K562 (cell line): Measurements from ENCODE around the gene PRXL2A. TPM values are rescaled to one million over a fixed set of nuclear protein-coding genes. Genes with fewer than 3 reads are reported as not detected.
"Not testable (repeated sequence)": the region's sequence is repeated elsewhere in the genome, so short reads cannot be mapped to it uniquely, and the experiment has no call there.

ENCODE experiments used
- ATAC-seq: fragments of 200-7000 bp; cut with Tn5 transposase; 3 replicates; pipeline ENCODE4 v1.9.1; 2020; ENCODE audit warnings: moderate library complexity
- BruUV-seq: library from RNA; stranded (reverse); fragments of 400-500 nt; replicated peaks from 2 replicates; lab custom pipeline; 2021; lab: Mats Ljungman, UMichigan
- CTCF ChIA-PET: fragments of 300-600 bp; formaldehyde crosslinking; extraction: SDS; loops from one replicate; lab custom pipeline; 2021; ENCODE audit warnings: low intra/inter-chr PET ratio; lab: Yijun Ruan, JAX
- POLR2A ChIA-PET: fragments of 300-600, 350-650 bp; sonication (Branson Sonifier 250); formaldehyde crosslinking; extraction: SDS; loops from one replicate; lab custom pipeline; 2021; ENCODE audit warnings: antibody characterized with exemption, inconsistent platforms; lab: Yijun Ruan, JAX
- DNase-seq, 4 experiments: peaks; one replicate each; pipeline versions ENCODE4 v3.0.0 to v3.0.0-alpha.2; 2011 to 2018; ENCODE audit warnings: low spot score in 3 of 4, mixed read lengths in 3 of 4; ENCODE audit errors: extremely low read depth in 1 of 4
- FAIRE-seq: peaks from 2 replicates; lab custom pipeline; 2011; peaks lifted over from hg19 to GRCh38; lab: Jason Lieb, UNC
- H2AFZ ChIP-seq: 2 replicates; pipeline ENCODE4 v1.6.0; 2011; ENCODE audit warnings: low read depth, low read length, control low read depth, inconsistent platforms
- H3K27ac ChIP-seq: fragments of 200-600 bp; 3 replicates; pipeline ENCODE4 v1.8.0; 2011; ENCODE audit warnings: low read depth, mild to moderate bottlenecking, control low read depth, inconsistent platforms, low read length, moderate library complexity, mixed read lengths; ENCODE audit errors: extremely low read depth
- H3K27me3 ChIP-seq, 2 experiments: fragments of 300-600 bp in 1 of 2; 2 replicates in 1 of 2; 3 replicates in 1 of 2; pipeline versions ENCODE4 v1.6.0 to v1.8.0; 2011; ENCODE audit warnings: inconsistent platforms in 2 of 2, low read length in 2 of 2, mild to moderate bottlenecking in 1 of 2, mixed read lengths in 1 of 2, moderate library complexity in 1 of 2; ENCODE audit not compliant: control insufficient read depth in 2 of 2, insufficient read depth in 2 of 2
- H3K36me3 ChIP-seq: fragments of 300-600 bp; 3 replicates; pipeline ENCODE4 v1.8.0; 2011; ENCODE audit warnings: mild to moderate bottlenecking, low read length, inconsistent platforms; ENCODE audit not compliant: control insufficient read depth, insufficient read depth
- H3K4me1 ChIP-seq, 2 experiments: fragments of 200-600 bp in 1 of 2; replicated peaks in 1 of 2; 2 replicates in 1 of 2; 3 replicates in 1 of 2; pipeline versions ENCODE4 v1.5.1 to v1.8.0; 2011; ENCODE audit warnings: inconsistent platforms in 2 of 2, low read length in 2 of 2, mild to moderate bottlenecking in 1 of 2, mixed read lengths in 1 of 2, moderate library complexity in 1 of 2; ENCODE audit not compliant: control insufficient read depth in 2 of 2, insufficient read depth in 2 of 2
- H3K4me2 ChIP-seq: 2 replicates; pipeline ENCODE4 v1.6.1; 2011; ENCODE audit warnings: low read length, control low read depth, inconsistent platforms, mixed read lengths; ENCODE audit not compliant: insufficient read depth
- H3K4me3 ChIP-seq: fragments of 200-600 bp; sonication (generic), shearing (Covaris generic); 2 replicates; pipeline ENCODE4 v1.5.1; 2016; ENCODE audit warnings: control low read depth, inconsistent platforms
- H3K79me2 ChIP-seq: fragments of 200-600 bp; 3 replicates; pipeline ENCODE4 v1.8.0; 2011; ENCODE audit warnings: low read length, inconsistent platforms; ENCODE audit not compliant: control insufficient read depth, insufficient read depth
- H3K9ac ChIP-seq, 2 experiments: 2 replicates each; pipeline versions ENCODE4 v1.6.0 to v1.6.1; 2011; ENCODE audit warnings: low read depth in 2 of 2, low read length in 2 of 2, control low read depth in 1 of 2, inconsistent platforms in 1 of 2, mild to moderate bottlenecking in 1 of 2, mixed read lengths in 1 of 2; ENCODE audit not compliant: insufficient read depth in 1 of 2
- H3K9me1 ChIP-seq: one replicate; pipeline ENCODE4 v1.6.0; 2011; ENCODE audit warnings: inconsistent platforms, mild to moderate bottlenecking, low read length, moderate library complexity; ENCODE audit not compliant: control insufficient read depth, insufficient read depth
- H3K9me3 ChIP-seq: replicated peaks from 2 replicates; pipeline ENCODE4 v1.5.1; 2011; ENCODE audit warnings: low read depth, low read length, inconsistent platforms; ENCODE audit not compliant: control insufficient read depth, insufficient read depth
- H4K20me1 ChIP-seq: replicated peaks from 2 replicates; pipeline ENCODE4 v1.6.1; 2011; ENCODE audit warnings: low read length, inconsistent platforms, mixed read lengths; ENCODE audit not compliant: control insufficient read depth, insufficient read depth
- CTCFL ChIP-seq: IDR thresholded peaks from 2 replicates; pipeline ENCODE4 v1.6.1; 2011; ENCODE audit warnings: borderline replicate concordance, low read depth, mild to moderate bottlenecking, moderate library complexity, low read length; ENCODE audit not compliant: insufficient read depth, poor library complexity, severe bottlenecking
- PATZ1 ChIP-seq: fragments of 250-450 bp; sonication (Bioruptor Pico); IDR thresholded peaks from 2 replicates; pipeline ENCODE4 v1.5.0; 2020; ENCODE audit warnings: mild to moderate bottlenecking, borderline replicate concordance
- SNAPC5 ChIP-seq: fragments of 250-450 bp; sonication (Bioruptor Pico); IDR thresholded peaks from 2 replicates; pipeline ENCODE4 v1.8.0; 2021; ENCODE audit warnings: moderate library complexity, mild to moderate bottlenecking, inconsistent platforms
- ZNF75A ChIP-seq: fragments of 450-650 bp; formaldehyde crosslinking; IDR thresholded peaks from 2 replicates; pipeline ENCODE4 v1.4.0; 2020; ENCODE audit warnings: mild to moderate bottlenecking
- ZSCAN29 ChIP-seq: fragments of 450-650 bp; IDR thresholded peaks from 2 replicates; pipeline ENCODE4 v1.6.1; 2017
- WGBS: fragments of 100-300 bp; shearing (Covaris generic); methylation state at CpG from one replicate; pipeline ENCODE4 v1.1.6; 2016; ENCODE audit warnings: low coverage, mixed read lengths; ENCODE audit not compliant: insufficient coverage; ENCODE audit errors: missing lambda C conversion rate; 5-methylcytosine and 5-hydroxymethylcytosine counted together
- in situ Hi-C: fragments of 300-500 bp; cut with MboI; formaldehyde crosslinking; loops from 4 replicates; pipeline ENCODE4 v1.15.0; 2018; ENCODE audit warnings: inconsistent platforms, mixed read lengths
- intact Hi-C: fragments of 100-400 bp; cut with micrococcal nuclease; formaldehyde crosslinking; loops from 2 replicates; pipeline ENCODE4 v1.14.2; 2022
- polyA plus RNA-seq, 8 experiments: library from polyadenylated mRNA; depleted of rRNA in 4 of 8; stranded (reverse) in 5 of 8; unstranded in 3 of 8; fragments of >200 nt; fragmentation: Nextera tagmentation in 2 of 8; fragmentation: Illumina TruSeq in 1 of 8; extraction: Ambion mirVana in 2 of 8; extraction: Trizol in 1 of 8; gene quantifications; 2 replicates each; pipeline versions ENCODE4 v1.2.1 to v1.2.3, GENCODE V29; 2011 to 2014; ENCODE audit warnings: inconsistent platforms in 1 of 8, missing spikeins in 1 of 8
- total RNA-seq, 7 experiments: library from RNA; depleted of rRNA in 6 of 7; stranded (reverse); fragments of >200 nt in 6 of 7; fragmentation: Illumina TruSeq in 2 of 7; extraction: Trizol in 2 of 7; gene quantifications; 2 replicates each; pipeline versions ENCODE4 v1.2.1 to v1.2.3, GENCODE V29; 2011 to 2021; ENCODE audit warnings: low replicate concordance in 1 of 7

The PRXL2A gene
- total and polyA plus RNA-seq, 9 of the 15 experiments (the other 6 are each of a cell fraction or from before 2014, with no cell fraction given), result 0.14 to 1.2 (median 0.75) TPM

- TF ChIP-seq ZSCAN29 (no peak), ZNF75A (CRISPR knock-in tag) (no peak), PATZ1 (CRISPR knock-in tag) (no peak), CTCFL (no peak), SNAPC5 (CRISPR knock-in tag) (no peak)
- Histone ChIP-seq H3K36me3 (no peaks in the 10 kb centered on the region), H3K4me1 (peaks cover 10 to 21% of the 10 kb centered on the region in 2 experiments; a peak in 4 of 5 replicates), H3K9ac (no peak overlapping the region), H3K9me1 (no peaks in the 10 kb centered on the region), H3K27ac (no peak overlapping the region), H3K9me3 (no peaks in the 10 kb centered on the region), H3K27me3 (peaks cover 19 to 22% of the 10 kb centered on the region in 2 experiments), H2AFZ (no peak overlapping the region), H3K4me2 (no peak overlapping the region), H3K4me3 (no peak overlapping the region), H4K20me1 (no peaks in the 10 kb centered on the region), H3K79me2 (no peaks in the 10 kb centered on the region)
- FAIRE-seq (no peak), ATAC-seq (no peak), DNase-seq (no peak)
- BruUV-seq, result no TSS peak
- in situ Hi-C loops, result no loop called here
- 7% methylated on average over 15 of the region's 15 CpGs for WGBS
- intact Hi-C loops, result no loop called here
- POLR2A ChIA-PET, result interaction anchor here (0.7 kb wide), 1 partner anchor 17 kb away, joined by 3 read pairs; no protein-coding TSS in a partner anchor
- CTCF ChIA-PET, result no interaction called here
Measured at GRCh38 chr10:80416479-80417098, 8.2 kb downstream of the PRXL2A start.

- POLR2A ChIA-PET, BruUV-seq, in situ Hi-C loops: not testable (repeated sequence)
Measured at GRCh38 chr10:80417256-80417655, 8.9 kb downstream of the PRXL2A start.

More at GRCh38 chr10:80417256-80417655, 8.9 kb downstream of the PRXL2A start:
- WGBS, result 2% methylated on average over 6 of the region's 6 CpGs
- Histone ChIP-seq H3K4me1 (peaks cover 10 to 21% of the 10 kb centered on the region in 2 experiments; a peak in 4 of 5 replicates), H3K27me3 (peaks cover 19 to 23% of the 10 kb centered on the region in 2 experiments)
- DNase-seq, H3K4me3 ChIP-seq, H3K9me1 ChIP-seq, intact Hi-C loops, FAIRE-seq, H4K20me1 ChIP-seq, H3K79me2 ChIP-seq, H3K27ac ChIP-seq, CTCF ChIA-PET, H2AFZ ChIP-seq, H3K36me3 ChIP-seq, H3K9ac ChIP-seq, ATAC-seq, H3K4me2 ChIP-seq, H3K9me3 ChIP-seq: not testable (repeated sequence)
